ENCODE results near the gene RBMS3. TPM values are rescaled to one million over a fixed set of nuclear protein-coding genes. Genes with fewer than 3 reads are reported as not detected.

Gene RBMS3
- total RNA-seq, 1 experiment from 2014 or later = 8.7 TPM

DNA sequence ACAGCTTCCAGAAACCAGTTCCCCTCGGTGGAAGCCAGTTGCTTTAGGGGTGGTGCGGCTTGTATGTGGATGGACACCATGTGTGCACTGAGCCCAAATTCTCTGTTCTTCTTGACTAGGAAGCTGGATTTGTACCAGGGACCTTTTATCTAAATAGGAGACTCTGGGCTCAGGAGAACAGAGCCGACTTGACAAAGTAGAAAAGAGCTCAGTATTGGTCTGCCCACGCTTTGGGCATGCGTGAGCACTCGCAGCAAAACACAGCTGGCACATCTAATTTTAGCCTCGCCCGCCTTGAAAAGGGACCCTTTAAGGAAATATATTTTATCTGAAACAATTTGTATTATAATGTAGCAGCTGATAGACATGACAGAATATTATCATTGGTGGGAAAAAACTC is 1.1 kb upstream of the RBMS3 start:
- ChIA-PET CTCF (interaction anchor here (0.9 kb wide), 1 partner anchor 9 kb away, joined by 5 read pairs; no protein-coding TSS in a partner anchor), POLR2A (no interaction called here)
- DNase-seq (ENCODE audit: low spot score) = no peak
- TF ChIP-seq ZNF416 (CRISPR knock-in tag; IDR thresholded peaks at IDR 0.05) (no peak), ATF3 (CRISPR knock-in tag; conservative IDR thresholded peaks at IDR 0.05) (no peak), SOX15 (CRISPR knock-in tag; IDR thresholded peaks at IDR 0.05) (no peak), OVOL2 (CRISPR knock-in tag; IDR thresholded peaks at IDR 0.05; ENCODE audit: borderline replicate concordance) (no peak)
- ATAC-seq = no peak
- Mint-ChIP-seq H3K4me1 (peaks cover 64% of the 10 kb centered on the region), H3K9me3 (no peaks in the 10 kb centered on the region), H3K27me3 (ENCODE audit: low read depth) (no peaks in the 10 kb centered on the region), H3K36me3 (no peaks in the 10 kb centered on the region), H3K27ac (no peak overlapping the region), H3K4me3 (peak overlapping the region; percentile 48)

GRCh38 chr3:29281094-29281343 is 148 bp downstream of the RBMS3 start:
- CTCF ChIA-PET = interaction anchor here (0.6 to 1.1 kb wide), 2 partner anchors 12 to 1469 kb away, joined by 3 read pairs; no protein-coding TSS in a partner anchor
- Mint-ChIP-seq H3K27ac (peak overlapping the region; percentile 96), H3K36me3 (no peaks in the 10 kb centered on the region), H3K4me1 (peaks cover 73% of the 10 kb centered on the region), H3K9me3 (no peaks in the 10 kb centered on the region), H3K27me3 (ENCODE audit: low read depth) (no peaks in the 10 kb centered on the region), H3K4me3 (peak overlapping the region; percentile 78)
- TF ChIP-seq SP1 (CRISPR knock-in tag; conservative IDR thresholded peaks at IDR 0.05) (no peak), SMAD3 (CRISPR knock-in tag; IDR thresholded peaks at IDR 0.05; ENCODE audit: borderline replicate concordance) (no peak), ESRRA (CRISPR knock-in tag; IDR thresholded peaks at IDR 0.05; ENCODE audit: borderline replicate concordance) (no peak), NR2C2 (CRISPR knock-in tag; IDR thresholded peaks at IDR 0.05) (no peak), ELF4 (CRISPR knock-in tag; IDR thresholded peaks at IDR 0.05; ENCODE audit: low read depth) (no peak), HMGA2 (CRISPR knock-in tag; IDR thresholded peaks at IDR 0.05) (no peak), ZNF416 (CRISPR knock-in tag; IDR thresholded peaks at IDR 0.05) (no peak), TCF7 (CRISPR knock-in tag; IDR thresholded peaks at IDR 0.05; ENCODE audit: low read depth) (no peak), IRF2 (CRISPR knock-in tag; IDR thresholded peaks at IDR 0.05; ENCODE audit: borderline replicate concordance, low read depth) (no peak), ZNF671 (CRISPR knock-in tag; IDR thresholded peaks at IDR 0.05) (no peak), ZMAT4 (CRISPR knock-in tag; IDR thresholded peaks at IDR 0.05) (no peak), ZNF512 (CRISPR knock-in tag; IDR thresholded peaks at IDR 0.05; ENCODE audit: borderline replicate concordance) (no peak), SOX15 (CRISPR knock-in tag; IDR thresholded peaks at IDR 0.05) (no peak), GABPB1 (CRISPR knock-in tag; IDR thresholded peaks at IDR 0.05) (no peak)
- TF ChIP-seq, protein P1, sequence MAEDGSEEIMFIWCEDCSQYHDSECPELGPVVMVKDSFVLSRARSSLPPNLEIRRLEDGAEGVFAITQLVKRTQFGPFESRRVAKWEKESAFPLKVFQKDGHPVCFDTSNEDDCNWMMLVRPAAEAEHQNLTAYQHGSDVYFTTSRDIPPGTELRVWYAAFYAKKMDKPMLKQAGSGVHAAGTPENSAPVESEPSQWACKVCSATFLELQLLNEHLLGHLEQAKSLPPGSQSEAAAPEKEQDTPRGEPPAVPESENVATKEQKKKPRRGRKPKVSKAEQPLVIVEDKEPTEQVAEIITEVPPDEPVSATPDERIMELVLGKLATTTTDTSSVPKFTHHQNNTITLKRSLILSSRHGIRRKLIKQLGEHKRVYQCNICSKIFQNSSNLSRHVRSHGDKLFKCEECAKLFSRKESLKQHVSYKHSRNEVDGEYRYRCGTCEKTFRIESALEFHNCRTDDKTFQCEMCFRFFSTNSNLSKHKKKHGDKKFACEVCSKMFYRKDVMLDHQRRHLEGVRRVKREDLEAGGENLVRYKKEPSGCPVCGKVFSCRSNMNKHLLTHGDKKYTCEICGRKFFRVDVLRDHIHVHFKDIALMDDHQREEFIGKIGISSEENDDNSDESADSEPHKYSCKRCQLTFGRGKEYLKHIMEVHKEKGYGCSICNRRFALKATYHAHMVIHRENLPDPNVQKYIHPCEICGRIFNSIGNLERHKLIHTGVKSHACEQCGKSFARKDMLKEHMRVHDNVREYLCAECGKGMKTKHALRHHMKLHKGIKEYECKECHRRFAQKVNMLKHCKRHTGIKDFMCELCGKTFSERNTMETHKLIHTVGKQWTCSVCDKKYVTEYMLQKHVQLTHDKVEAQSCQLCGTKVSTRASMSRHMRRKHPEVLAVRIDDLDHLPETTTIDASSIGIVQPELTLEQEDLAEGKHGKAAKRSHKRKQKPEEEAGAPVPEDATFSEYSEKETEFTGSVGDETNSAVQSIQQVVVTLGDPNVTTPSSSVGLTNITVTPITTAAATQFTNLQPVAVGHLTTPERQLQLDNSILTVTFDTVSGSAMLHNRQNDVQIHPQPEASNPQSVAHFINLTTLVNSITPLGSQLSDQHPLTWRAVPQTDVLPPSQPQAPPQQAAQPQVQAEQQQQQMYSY (CRISPR knock-in tag; IDR thresholded peaks at IDR 0.05) = no peak
- TF ChIP-seq, protein P2, sequence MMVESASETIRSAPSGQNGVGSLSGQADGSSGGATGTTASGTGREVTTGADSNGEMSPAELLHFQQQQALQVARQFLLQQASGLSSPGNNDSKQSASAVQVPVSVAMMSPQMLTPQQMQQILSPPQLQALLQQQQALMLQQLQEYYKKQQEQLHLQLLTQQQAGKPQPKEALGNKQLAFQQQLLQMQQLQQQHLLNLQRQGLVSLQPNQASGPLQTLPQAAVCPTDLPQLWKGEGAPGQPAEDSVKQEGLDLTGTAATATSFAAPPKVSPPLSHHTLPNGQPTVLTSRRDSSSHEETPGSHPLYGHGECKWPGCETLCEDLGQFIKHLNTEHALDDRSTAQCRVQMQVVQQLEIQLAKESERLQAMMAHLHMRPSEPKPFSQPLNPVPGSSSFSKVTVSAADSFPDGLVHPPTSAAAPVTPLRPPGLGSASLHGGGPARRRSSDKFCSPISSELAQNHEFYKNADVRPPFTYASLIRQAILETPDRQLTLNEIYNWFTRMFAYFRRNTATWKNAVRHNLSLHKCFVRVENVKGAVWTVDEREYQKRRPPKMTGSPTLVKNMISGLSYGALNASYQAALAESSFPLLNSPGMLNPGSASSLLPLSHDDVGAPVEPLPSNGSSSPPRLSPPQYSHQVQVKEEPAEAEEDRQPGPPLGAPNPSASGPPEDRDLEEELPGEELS (CRISPR knock-in tag; IDR thresholded peaks at IDR 0.05) = no peak
- POLR2A ChIA-PET = no interaction called here
- no peak for ATAC-seq
- no peak for DNase-seq (ENCODE audit: low spot score)

Data from WTC11 (cell line).